Ishikawa (cell line): ENCODE data around the gene GLI3.

Source experiments
- CEBPB ChIP-seq: IDR thresholded peaks from 2 replicates; pipeline ENCODE4 v1.6.1; 2012
- EP300 ChIP-seq: IDR thresholded peaks from 2 replicates; pipeline ENCODE4 v1.6.1; 2012; ENCODE audit warnings: borderline replicate concordance
- FOXM1 ChIP-seq: IDR thresholded peaks from 2 replicates; pipeline ENCODE4 v1.6.1; 2012; ENCODE audit warnings: low read depth, borderline replicate concordance
- MAX ChIP-seq: IDR thresholded peaks from 2 replicates; pipeline ENCODE4 v1.6.1; 2012
- NFIC ChIP-seq: IDR thresholded peaks from 2 replicates; pipeline ENCODE4 v1.6.1; 2012
- RAD21 ChIP-seq: IDR thresholded peaks from 2 replicates; pipeline ENCODE4 v1.6.1; 2012; ENCODE audit warnings: low read depth
- REST ChIP-seq: IDR thresholded peaks from 2 replicates; pipeline ENCODE4 v1.6.1; 2012; ENCODE audit warnings: low read depth, mild to moderate bottlenecking
- TAF1 ChIP-seq: IDR thresholded peaks from 2 replicates; pipeline ENCODE4 v1.6.1; 2012; ENCODE audit warnings: low read depth, mild to moderate bottlenecking
- TCF12 ChIP-seq: IDR thresholded peaks from 2 replicates; pipeline ENCODE4 v1.6.1; 2012; ENCODE audit warnings: low read depth

- TF ChIP-seq NFIC (no peak), FOXM1 (no peak), TCF12 (no peak), REST (no peak), RAD21 (no peak), TAF1 (no peak), MAX (no peak), EP300 (no peak), CEBPB (no peak)
These were observed 165.4 kb downstream of the GLI3 start for GRCh38 chr7:42071372-42072261.
